GM19324 (cell line): ENCODE measurements around the gene TELO2.

Experiments used
- ATAC-seq: cut with Tn5 transposase; IDR thresholded peaks from one replicate; pipeline ENCODE4 v1.9.1; 2021; ENCODE audit warnings: mild to moderate bottlenecking, moderate library complexity; ENCODE audit not compliant: unreplicated experiment, low FRiP score

TELO2 gene

GRCh38 chr16:1511662-1512569 lies 18.8 kb downstream of the TELO2 start:
- no peak for ATAC-seq

GRCh38 chr16:1512774-1513173 lies 19.6 kb downstream of the TELO2 start:
- ATAC-seq: no peak

GRCh38 chr16:1514507-1514906 lies 21.3 kb downstream of the TELO2 start:
- ATAC-seq: no peak

- ATAC-seq: no peak
Measured at GRCh38 chr16:1518626-1519135, 25.5 kb downstream of the TELO2 start.

- ATAC-seq: no peak
Measured at GRCh38 chr16:1519831-1520230, 26.7 kb downstream of the TELO2 start.

GRCh38 chr16:1520461-1520860 lies 27.3 kb downstream of the TELO2 start:
- ATAC-seq: no peak

GRCh38 chr16:1523581-1524245 lies 30.6 kb downstream of the TELO2 start:
- ATAC-seq: no peak

GRCh38 chr16:1524366-1524765 lies 31.2 kb downstream of the TELO2 start:
- ATAC-seq: no peak

GRCh38 chr16:1525871-1526607 lies 32.9 kb downstream of the TELO2 start:
- ATAC-seq: no peak

GRCh38 chr16:1526608-1527555 lies 33.7 kb downstream of the TELO2 start:
- ATAC-seq: no peak

GRCh38 chr16:1527836-1528811 lies 35.0 kb downstream of the TELO2 start:
- ATAC-seq: no peak

GRCh38 chr16:1528921-1529537 lies 35.9 kb downstream of the TELO2 start:
- ATAC-seq: no peak

GRCh38 chr16:1530349-1530882 lies 37.3 kb downstream of the TELO2 start:
- ATAC-seq: no peak

- no peak for ATAC-seq
Measured at GRCh38 chr16:1530883-1531637, 37.9 kb downstream of the TELO2 start.

GRCh38 chr16:1531638-1531910 lies 38.4 kb downstream of the TELO2 start:
- ATAC-seq: no peak

GRCh38 chr16:1532081-1532760 lies 39.1 kb downstream of the TELO2 start:
- ATAC-seq: no peak

GRCh38 chr16:1532771-1533170 lies 39.6 kb downstream of the TELO2 start:
- no peak for ATAC-seq
